GM19025 (cell line): ENCODE data around the gene CD7.

Experiments
- ATAC-seq: cut with Tn5 transposase; IDR thresholded peaks from one replicate; pipeline ENCODE4 v1.9.1; 2021; ENCODE audit warnings: mild to moderate bottlenecking, low read depth, moderate library complexity; ENCODE audit not compliant: unreplicated experiment

The CD7 gene

DNA sequence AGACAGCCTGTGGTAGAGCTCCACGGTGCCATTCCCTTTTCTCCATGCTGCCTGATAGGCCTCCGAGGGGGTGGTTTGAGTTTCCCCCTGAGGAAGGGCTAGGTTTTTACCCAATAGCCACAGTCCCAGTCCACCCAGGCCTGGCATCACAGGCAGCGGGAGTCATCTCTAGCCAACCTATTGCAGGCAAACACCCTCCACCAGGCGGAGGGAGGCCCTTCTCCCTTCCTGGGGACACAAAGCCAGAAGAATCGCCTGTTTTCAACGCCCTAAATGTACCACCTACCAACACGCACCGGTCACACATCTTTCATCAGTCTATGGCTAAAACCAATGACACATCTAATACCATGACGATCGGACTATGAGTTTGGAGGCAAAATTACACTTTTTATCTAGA lies 51.3 kb downstream of the CD7 start:
- ATAC-seq, result no peak
